Measurements from ENCODE around the gene TOM1L2.

The TOM1L2 gene

DNA sequence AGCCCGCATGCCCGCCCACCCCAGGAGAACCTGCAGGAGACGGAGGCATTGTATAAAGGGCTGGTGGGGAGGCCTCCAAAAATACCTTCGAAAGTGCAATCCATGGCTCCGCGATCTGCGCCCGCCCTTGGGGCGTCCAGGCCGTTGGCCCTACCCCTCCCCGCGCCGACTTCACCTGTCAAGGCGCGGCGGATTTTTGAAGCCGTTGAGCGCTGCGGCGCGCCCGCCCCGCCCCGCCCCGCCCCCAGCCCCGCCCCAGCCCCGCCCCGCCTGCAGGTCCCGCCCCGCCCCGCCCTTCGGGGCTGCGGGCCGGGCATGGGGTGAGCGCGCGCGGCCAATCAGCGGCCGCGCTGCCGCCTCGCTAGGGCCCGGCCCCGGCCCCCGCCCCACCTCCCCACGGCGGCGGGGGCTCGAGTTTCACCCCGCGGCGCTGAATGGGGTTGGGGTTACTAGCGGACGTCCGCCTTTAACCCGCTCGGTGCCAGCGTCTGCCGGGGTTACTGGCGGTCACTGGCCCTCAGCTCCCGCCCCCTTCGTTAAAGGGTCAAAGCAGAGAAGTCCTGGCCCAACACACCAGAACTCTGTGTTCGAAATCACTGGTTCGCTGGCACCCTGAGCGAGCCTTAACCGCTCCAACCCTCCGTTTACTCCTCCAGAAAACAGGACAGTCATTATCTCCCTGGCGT, 148.6 kb downstream of the TOM1L2 start:
- DNase-seq (ENCODE audit: extremely low read depth in 1 of 2, low read depth in 1 of 2): peak; percentile 37 to 61

DNA sequence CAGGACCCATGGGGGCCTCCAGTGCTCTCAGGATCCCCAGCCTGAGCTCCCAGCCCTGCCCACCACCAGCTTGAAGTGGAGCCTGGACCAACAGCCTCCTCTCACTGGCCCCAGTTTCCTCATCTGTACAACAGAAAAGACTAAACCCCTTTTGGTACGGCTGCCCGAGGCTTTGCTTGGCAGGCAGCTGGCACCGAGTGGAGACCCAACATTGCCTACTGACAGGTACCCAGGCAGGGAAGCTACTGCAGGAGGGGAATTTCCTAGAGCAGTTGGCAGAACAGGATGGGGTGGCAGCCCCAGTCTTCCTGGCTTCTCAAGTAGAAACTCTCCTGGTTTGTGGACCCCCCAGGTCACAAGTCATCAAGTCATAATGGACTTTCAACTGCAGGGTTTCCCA, 149.6 kb downstream of the TOM1L2 start:
- no peak for DNase-seq (ENCODE audit: extremely low read depth in 1 of 2, low read depth in 1 of 2)

DNA sequence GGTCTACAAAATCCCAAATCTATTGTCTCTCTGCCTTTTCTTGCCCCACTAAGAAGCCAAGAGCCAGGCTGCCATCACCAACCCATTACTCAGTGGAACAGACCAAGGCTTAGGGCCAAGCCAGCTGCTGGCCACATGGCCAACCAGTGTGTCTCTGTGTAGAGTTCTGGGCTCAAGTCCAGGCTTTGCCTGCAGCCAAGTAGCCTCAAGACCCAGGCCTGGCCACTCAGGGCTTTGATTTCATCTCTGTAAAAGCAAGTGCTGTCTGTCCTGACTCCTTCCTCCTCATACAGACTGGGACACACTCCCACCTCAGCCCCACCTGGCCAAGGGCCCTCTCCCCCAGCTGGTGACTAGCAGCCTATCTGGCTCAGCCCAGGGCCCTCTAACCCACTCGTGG, 150.0 kb downstream of the TOM1L2 start:
- no peak for DNase-seq (ENCODE audit: extremely low read depth in 1 of 2, low read depth in 1 of 2)

- DNase-seq (ENCODE audit: extremely low read depth in 1 of 2, low read depth in 1 of 2): no peak
Observed at GRCh38 chr17:17820463-17821158, 151.6 kb downstream of the TOM1L2 start.

GRCh38 chr17:17820046-17820445, 152.2 kb downstream of the TOM1L2 start:
- DNase-seq (ENCODE audit: extremely low read depth in 1 of 2, low read depth in 1 of 2): no peak

- peak; percentile 28 to 38 for DNase-seq (ENCODE audit: extremely low read depth in 1 of 2, low read depth in 1 of 2)
Observed at GRCh38 chr17:17819561-17819995, 152.6 kb downstream of the TOM1L2 start.

DNA sequence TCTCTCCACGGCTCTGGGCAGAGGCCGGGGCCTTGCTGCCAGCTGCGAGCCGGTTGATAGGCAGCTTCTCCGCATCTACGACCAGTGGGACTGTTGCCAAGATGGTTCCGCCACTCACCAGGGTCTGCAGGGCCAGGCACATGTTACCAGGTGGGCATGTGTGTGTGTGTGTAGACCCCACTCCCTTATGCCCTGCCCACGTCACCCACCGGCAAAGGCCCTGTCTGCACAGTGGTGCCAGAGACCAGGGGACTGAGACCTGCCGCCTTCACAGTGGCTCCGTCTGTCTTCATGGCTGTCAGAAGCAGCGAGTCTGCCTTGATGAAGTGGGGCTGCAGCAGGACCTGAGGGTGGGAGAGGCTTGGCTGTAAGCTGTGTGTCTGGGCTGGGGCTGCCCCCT, 153.1 kb downstream of the TOM1L2 start:
- DNase-seq (ENCODE audit: extremely low read depth in 1 of 2, low read depth in 1 of 2): no peak

GRCh38 chr17:17818088-17818526, 154.1 kb downstream of the TOM1L2 start:
- no peak for DNase-seq (ENCODE audit: extremely low read depth in 1 of 2, low read depth in 1 of 2)

- no peak for DNase-seq (ENCODE audit: extremely low read depth in 1 of 2, low read depth in 1 of 2)
Observed at GRCh38 chr17:17817552-17817947, 154.7 kb downstream of the TOM1L2 start.

- DNase-seq (ENCODE audit: extremely low read depth in 1 of 2, low read depth in 1 of 2): no peak
Observed at GRCh38 chr17:17816831-17817551, 155.2 kb downstream of the TOM1L2 start.

- DNase-seq (ENCODE audit: extremely low read depth in 1 of 2, low read depth in 1 of 2): no peak
Observed at GRCh38 chr17:17816240-17816814, 155.9 kb downstream of the TOM1L2 start.

GRCh38 chr17:17815436-17816200, 156.6 kb downstream of the TOM1L2 start:
- DNase-seq (ENCODE audit: extremely low read depth in 1 of 2, low read depth in 1 of 2): no peak

DNA sequence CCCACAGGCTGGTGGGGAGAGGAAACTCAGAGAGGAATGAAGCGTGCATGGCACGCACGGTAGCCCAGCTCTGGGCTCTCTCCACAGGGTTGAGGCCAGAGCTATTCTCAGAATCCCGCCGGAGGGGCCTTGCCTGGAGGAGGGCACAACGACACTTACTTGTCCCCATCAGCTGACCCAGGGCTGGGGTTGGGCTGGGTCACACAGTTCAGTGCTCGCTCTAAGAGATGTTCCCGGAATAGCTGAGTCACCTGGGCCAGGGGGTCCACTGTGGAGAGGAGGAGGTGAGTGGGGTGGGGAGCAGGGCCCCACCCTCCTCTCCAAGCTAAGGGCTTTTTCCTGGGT, 157.2 kb downstream of the TOM1L2 start:
- no peak for DNase-seq (ENCODE audit: extremely low read depth in 1 of 2, low read depth in 1 of 2)

- DNase-seq (ENCODE audit: extremely low read depth in 1 of 2, low read depth in 1 of 2): no peak
Observed at GRCh38 chr17:17814162-17815061, 157.8 kb downstream of the TOM1L2 start.

DNA sequence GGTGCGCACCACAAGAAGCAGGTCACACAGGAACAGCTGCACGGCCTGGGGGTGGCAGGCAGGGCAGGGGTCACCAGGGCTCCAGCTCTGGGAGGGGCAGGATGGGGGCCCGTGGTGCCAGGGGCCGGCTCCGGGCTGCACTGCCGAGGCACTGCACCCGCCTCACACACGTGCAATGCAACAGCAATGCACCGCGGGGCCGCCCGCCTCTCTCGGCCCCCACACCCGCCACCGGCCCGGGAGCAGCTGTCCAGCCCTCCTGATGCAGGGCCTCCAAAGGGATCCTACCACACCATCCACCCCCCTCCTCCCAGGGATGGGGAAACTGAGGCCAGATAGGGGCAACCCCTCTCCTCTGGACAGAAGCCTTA, 158.5 kb downstream of the TOM1L2 start:
- DNase-seq (ENCODE audit: extremely low read depth in 1 of 2, low read depth in 1 of 2): no peak

DNA sequence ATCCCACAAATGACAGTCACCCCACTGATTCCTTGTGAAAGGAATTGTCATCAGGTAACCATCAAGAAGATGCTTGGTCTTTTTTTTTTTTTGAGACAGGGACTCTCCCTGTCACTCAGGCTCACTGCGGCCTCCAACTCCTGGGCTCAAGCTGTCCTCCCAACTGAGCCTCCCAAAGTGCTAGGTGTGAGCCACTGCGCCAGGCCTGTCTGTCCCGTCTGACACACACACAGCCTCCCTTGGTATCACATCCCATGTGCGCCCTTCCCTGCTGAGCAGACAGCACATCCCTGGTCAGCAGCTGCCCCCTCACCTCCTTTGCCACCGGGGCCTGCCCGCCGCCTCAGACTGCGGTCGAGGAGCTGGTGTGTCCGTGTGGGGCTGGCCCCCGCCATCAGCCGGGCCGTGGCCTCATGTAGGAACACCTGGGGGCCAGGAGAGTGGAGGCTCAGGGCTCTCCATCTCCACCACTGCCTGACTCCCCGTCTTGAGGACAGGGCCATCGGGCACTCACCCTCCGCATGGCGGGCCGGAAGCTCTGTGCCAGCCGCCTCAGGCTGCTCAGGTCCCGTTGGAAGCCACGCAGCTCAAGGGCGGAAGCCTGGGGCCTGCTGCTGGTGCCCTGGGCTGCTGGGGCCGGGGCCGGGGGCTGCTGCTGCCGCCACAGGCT, 159.0 kb downstream of the TOM1L2 start:
- DNase-seq (ENCODE audit: extremely low read depth in 1 of 2, low read depth in 1 of 2): no peak

DNA sequence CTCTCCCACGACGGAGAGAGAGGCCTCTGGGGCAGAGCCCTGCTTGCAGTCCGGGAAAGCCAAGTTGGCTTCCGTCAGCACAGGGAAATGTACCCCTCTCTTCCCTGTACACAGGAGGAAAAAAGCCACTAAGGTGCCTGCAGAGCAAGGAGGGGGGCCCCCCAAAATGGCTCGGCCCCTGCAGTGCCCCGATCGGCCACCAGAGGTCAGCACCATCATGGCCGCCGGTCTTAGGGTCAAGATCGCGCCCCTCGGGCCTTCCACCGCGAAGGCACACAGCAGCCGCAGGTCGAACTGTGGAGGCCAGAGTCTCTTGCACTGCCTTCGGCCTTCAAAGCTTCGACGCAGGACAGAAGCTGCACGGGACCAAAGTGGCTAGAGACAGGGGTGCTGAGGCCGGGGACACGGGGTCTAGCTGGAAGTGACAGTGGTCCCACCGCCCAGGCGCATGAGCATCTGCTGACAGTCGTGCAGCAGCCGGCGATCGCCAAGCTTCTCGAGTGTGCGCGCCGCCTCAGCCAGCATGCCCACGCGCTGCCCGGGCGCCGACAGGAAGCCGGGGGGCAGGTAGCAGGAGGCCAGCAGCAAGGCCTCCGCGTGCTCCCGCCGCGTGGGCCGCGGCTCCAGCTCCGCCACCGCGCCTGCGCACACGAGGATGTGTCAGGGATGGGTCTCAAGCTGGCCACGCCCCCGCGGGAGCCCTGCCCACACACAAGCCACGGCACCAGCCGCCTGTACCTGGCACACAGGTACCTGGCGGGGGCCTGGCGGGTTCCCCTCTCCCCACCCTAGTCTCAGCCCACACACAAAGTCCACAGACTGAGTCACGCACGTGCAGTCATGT, 159.8 kb downstream of the TOM1L2 start:
- DNase-seq (ENCODE audit: extremely low read depth in 1 of 2, low read depth in 1 of 2): peak; percentile 22 to 59

GRCh38 chr17:17811381-17812210, 160.6 kb downstream of the TOM1L2 start:
- DNase-seq (ENCODE audit: extremely low read depth in 1 of 2, low read depth in 1 of 2): no peak

Data from activated CD8-positive, alpha-beta memory T cell treated with anti-CD3 and anti-CD28 coated beads for 1 hour (primary cell).